ENCODE results near the gene ATAD3B. TPM values are rescaled to one million over a fixed set of nuclear protein-coding genes. Genes with fewer than 3 reads are reported as not detected.
"Not testable (repeated sequence)": the region's sequence is repeated elsewhere in the genome, so short reads cannot be mapped to it uniquely, and the experiment has no call there.

Gene ATAD3B
- total and polyA plus RNA-seq, 2 donors (not counting 3 experiments of a cell fraction or from before 2014, with no cell fraction given) = 20.5 to 48.2 TPM

- TF ChIP-seq POLR2AphosphoS5 (IDR thresholded peaks at IDR 0.05; ENCODE audit: insufficient read depth, low read depth, low read length) (no peak), MYC (IDR thresholded peaks at IDR 0.05; ENCODE audit: low read depth, low read length) (no peak), CTCF (IDR thresholded peaks at IDR 0.05; ENCODE audit: extremely low read depth in 1 of 2, insufficient read depth in 1 of 2, low read depth in 1 of 2, low read length in 2 of 2) (no peak), FOS (IDR thresholded peaks at IDR 0.05; ENCODE audit: borderline replicate concordance, insufficient read depth, low read length) (no peak), POLR2A (IDR thresholded peaks at IDR 0.05; ENCODE audit: low read depth, low read length) (no peak), JUN (IDR thresholded peaks at IDR 0.05; ENCODE audit: borderline replicate concordance, insufficient read depth, insufficient read length, low read depth) (no peak), EZH2 (IDR thresholded peaks at IDR 0.05; ENCODE audit: borderline replicate concordance, low read depth, low read length, severe bottlenecking) (no peak), GATA2 (IDR thresholded peaks at IDR 0.05; ENCODE audit: insufficient read depth, insufficient read length, low read depth, low read length) (no peak), MAX (IDR thresholded peaks at IDR 0.05; ENCODE audit: insufficient read depth, insufficient read length) (no peak)
- Histone ChIP-seq H3K4me3 (replicated peaks in 1 of 3; ENCODE audit: insufficient read depth in 1 of 3, low read depth in 1 of 3, low read length in 3 of 3) (no peak overlapping the region), H3K27ac (ENCODE audit: insufficient read depth, low read depth, low read length) (no peak overlapping the region), H3K79me2 (ENCODE audit: control insufficient read depth, insufficient read depth, low read length) (no peaks in the 10 kb centered on the region), H3K9me1 (replicated peaks; ENCODE audit: control insufficient read depth, extremely low read depth, insufficient read depth, low read length) (no peaks in the 10 kb centered on the region), H3K27me3 (ENCODE audit: control insufficient read depth in 2 of 2, insufficient read depth in 2 of 2, low read length in 2 of 2) (no peaks in the 10 kb centered on the region), H2AFZ (ENCODE audit: low read depth, low read length) (no peak overlapping the region), H3K4me2 (ENCODE audit: insufficient read depth, low read length) (no peak overlapping the region), H3K4me1 (ENCODE audit: control insufficient read depth, extremely low read depth, insufficient read depth, low read length) (no peaks in the 10 kb centered on the region), H3K36me3 (ENCODE audit: control insufficient read depth in 2 of 2, extremely low read depth in 1 of 2, insufficient read depth in 2 of 2, low read length in 2 of 2) (no peaks in the 10 kb centered on the region), H3K9me3 (replicated peaks; ENCODE audit: control insufficient read depth, insufficient read depth, low read length) (no peaks in the 10 kb centered on the region), H4K20me1 (replicated peaks; ENCODE audit: control insufficient read depth, extremely low read depth, insufficient read depth, low read length) (no peaks in the 10 kb centered on the region), H3K9ac (replicated peaks; ENCODE audit: extremely low read depth, insufficient read depth, low read length) (no peak overlapping the region)
- ChIA-PET POLR2A (no interaction called here), CTCF (interaction anchor here (0.5 to 4.4 kb wide), 8 partner anchors 12 to 502 kb away, joined by 3 to 31 read pairs (median 8); partner anchors contain the start of genes AURKAIP1 and CCNL2)
- no TSS peak for BruUV-seq (replicated peaks)
- no peak for FAIRE-seq
- intact Hi-C loops (cut with micrococcal nuclease) (no loop called here), dilution Hi-C loops (cut with MboI; ENCODE audit: extremely low pct_ligation_motif_present, low sequenced_read_pairs) (no loop called here)
- DNase-seq (ENCODE audit: low read depth, low spot score) = no peak
These were observed 29.3 kb upstream of the ATAD3B start for GRCh38 chr1:1442069-1442770.

GRCh38 chr1:1446631-1447030 lies 24.9 kb upstream of the ATAD3B start:
- H3K27me3 ChIP-seq (ENCODE audit: control insufficient read depth in 2 of 2, insufficient read depth in 2 of 2, low read length in 2 of 2); CTCF ChIA-PET; H3K9me1 ChIP-seq (replicated peaks; ENCODE audit: control insufficient read depth, extremely low read depth, insufficient read depth, low read length); H3K27ac ChIP-seq (ENCODE audit: insufficient read depth, low read depth, low read length); H3K4me3 ChIP-seq (replicated peaks in 1 of 3; ENCODE audit: insufficient read depth in 1 of 3, low read depth in 1 of 3, low read length in 3 of 3); BruUV-seq (replicated peaks); H3K9ac ChIP-seq (replicated peaks; ENCODE audit: extremely low read depth, insufficient read depth, low read length); H3K79me2 ChIP-seq (ENCODE audit: control insufficient read depth, insufficient read depth, low read length); H3K36me3 ChIP-seq (ENCODE audit: control insufficient read depth in 2 of 2, extremely low read depth in 1 of 2, insufficient read depth in 2 of 2, low read length in 2 of 2); intact Hi-C loops (cut with micrococcal nuclease); DNase-seq (ENCODE audit: low read depth, low spot score); H3K4me1 ChIP-seq (ENCODE audit: control insufficient read depth, extremely low read depth, insufficient read depth, low read length); FAIRE-seq; H4K20me1 ChIP-seq (replicated peaks; ENCODE audit: control insufficient read depth, extremely low read depth, insufficient read depth, low read length); dilution Hi-C loops (cut with MboI; ENCODE audit: extremely low pct_ligation_motif_present, low sequenced_read_pairs); H3K9me3 ChIP-seq (replicated peaks; ENCODE audit: control insufficient read depth, insufficient read depth, low read length); POLR2A ChIA-PET; H2AFZ ChIP-seq (ENCODE audit: low read depth, low read length); H3K4me2 ChIP-seq (ENCODE audit: insufficient read depth, low read length): not testable (repeated sequence)
